ENCODE data around the gene SETBP1. TPM values are rescaled to one million over a fixed set of nuclear protein-coding genes. Genes with fewer than 3 reads are reported as not detected.
A peak's percentile ranks its signal among the peaks of the same experiment; 100 is the strongest.

SETBP1 gene
- total RNA-seq (ENCODE audit: insufficient read depth, low replicate concordance) = 34.4 TPM

DNA sequence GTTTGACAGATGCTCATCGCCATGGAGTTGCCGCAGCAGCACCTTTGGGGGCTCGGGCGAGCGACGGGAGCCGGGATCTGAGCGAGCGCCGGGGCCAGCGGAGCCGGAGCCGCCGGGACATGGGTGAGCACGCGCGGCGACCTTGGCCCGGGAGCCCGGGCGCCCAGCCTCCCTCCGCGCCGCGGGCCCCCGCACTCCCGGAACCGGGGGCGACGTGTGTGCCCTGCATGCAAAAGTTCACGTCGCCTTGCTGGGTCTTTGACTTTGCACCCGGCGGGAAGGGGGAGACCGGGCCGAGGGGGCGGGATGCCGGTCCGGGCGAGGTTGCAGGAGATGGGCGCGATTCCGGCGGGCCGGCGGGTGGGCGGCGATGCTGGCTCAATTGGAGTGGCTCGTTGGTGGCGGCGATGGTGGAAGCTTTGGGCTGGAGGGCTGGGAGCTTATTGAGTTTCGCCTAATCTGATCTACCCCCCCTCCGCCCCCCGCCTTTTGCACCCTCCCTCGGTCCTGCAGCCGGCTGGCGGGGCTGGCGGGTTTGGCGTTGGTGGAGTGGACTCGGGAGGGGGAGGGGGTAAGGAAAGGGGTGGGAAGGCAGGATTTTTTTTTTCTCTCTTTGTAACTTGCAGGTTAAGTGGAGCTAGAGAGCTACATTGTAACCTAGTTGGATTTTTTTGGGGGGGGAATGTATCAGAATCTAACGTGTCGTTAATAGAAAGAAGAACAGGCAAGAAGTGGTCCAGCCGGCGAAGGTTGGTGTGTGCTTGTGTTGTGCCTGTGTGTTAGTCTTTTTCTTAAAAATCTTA, at the start of gene SETBP1:
SETBP1 (plus strand) TSS at position 616 of the 803 bp plus-strand sequence. CDS start 20,459 bp downstream, outside the sequence.
- peak; percentile 81 for DNase-seq (ENCODE audit: low spot score)

- DNase-seq (ENCODE audit: low spot score) = no peak
Observed at GRCh38 chr18:44632469-44633145, 48.1 kb upstream of the SETBP1 start.

DNA sequence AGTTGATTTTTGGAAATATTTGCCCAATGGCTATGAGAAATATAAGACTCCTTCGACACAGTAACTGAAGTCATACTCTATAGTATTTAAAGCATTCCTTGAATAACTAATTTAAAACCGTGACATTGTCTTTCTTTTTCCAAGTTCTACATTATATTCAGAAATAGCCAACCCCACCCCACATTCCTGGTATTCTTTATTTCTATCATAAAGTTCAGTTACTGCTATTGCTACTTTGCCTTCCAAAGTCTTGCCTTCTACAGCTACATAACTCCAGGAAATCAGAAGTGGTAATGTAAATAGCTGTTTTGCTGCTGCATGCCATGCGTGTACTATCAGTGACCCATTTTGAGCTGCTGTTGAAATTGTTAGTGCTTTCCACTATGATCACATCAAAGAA, 45.1 kb upstream of the SETBP1 start:
- DNase-seq (ENCODE audit: low spot score) = no peak

- no peak for DNase-seq (ENCODE audit: low spot score)
Observed at GRCh38 chr18:44636241-44636640, 44.4 kb upstream of the SETBP1 start.

GRCh38 chr18:44637210-44638033, 43.3 kb upstream of the SETBP1 start:
- DNase-seq (ENCODE audit: low spot score) = peak; percentile 27

DNA sequence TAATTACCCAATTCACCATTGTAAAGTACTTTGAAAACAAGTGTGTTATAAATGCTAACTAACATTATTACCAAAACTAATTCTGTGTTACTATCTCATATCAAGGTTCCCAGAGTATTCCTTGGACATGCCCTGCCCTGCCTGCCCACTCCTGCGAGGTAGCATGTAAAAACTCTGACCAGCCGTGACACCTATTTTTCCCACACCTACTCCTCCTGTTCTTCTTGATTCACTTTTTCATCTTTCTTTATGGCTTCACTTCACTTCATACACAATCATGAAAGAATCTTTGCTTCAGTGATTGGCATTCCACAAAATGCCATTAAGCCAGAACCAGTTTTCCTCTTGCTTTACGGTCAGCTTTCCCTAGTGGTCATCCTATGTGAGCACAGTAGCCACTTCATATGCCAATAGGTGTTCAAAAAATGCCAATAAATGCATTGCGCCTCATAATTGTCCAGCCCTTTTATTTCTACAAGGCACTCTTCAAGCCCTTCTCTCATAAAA, 42.6 kb upstream of the SETBP1 start:
- DNase-seq (ENCODE audit: low spot score) = no peak

DNA sequence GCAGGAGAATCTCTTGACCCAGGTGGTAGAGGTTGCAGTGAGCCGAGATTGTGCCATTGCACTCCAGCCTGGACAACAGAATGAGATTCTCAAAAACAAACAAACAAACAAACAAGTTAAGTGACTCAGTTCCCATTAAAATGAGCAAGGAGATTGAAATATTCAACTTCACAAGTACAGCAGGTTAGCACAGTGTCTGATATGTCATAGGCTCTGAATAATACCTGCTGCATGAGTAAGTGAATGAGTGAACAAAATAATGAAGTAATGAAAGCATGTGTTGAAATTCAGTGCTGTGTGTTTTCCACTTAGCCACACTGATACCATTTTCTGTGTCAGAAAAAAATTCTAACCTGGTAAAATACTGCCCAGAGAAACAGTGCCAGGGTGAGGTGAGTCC, 41.9 kb upstream of the SETBP1 start:
- DNase-seq (ENCODE audit: low spot score) = no peak

GRCh38 chr18:44643004-44643403, 37.7 kb upstream of the SETBP1 start:
- DNase-seq (ENCODE audit: low spot score) = no peak

DNA sequence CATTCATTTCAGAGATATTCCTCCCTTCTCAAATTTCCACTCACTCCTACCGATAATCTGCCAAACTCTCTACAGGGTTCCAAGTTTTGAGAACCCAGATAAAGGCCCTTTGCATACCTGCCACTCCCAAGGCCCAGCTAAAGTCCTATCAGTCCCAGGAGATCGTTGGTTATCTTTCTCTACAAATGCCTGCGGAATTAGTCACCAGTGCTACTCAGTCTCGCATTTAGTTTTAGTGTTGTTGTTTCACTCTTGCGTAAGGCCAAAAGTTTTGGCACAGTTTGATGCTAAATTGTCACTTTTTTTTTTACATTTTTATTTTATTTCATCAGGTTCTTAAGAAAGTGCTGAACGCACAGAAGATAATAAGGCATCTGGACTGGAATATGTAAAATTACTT, 29.2 kb upstream of the SETBP1 start:
- peak; percentile 89 for DNase-seq (ENCODE audit: low spot score)

- peak; percentile 40 for DNase-seq (ENCODE audit: low spot score)
Observed at GRCh38 chr18:44651918-44652572, 28.6 kb upstream of the SETBP1 start.

- peak; percentile 56 for DNase-seq (ENCODE audit: low spot score)
Observed at GRCh38 chr18:44652722-44653121, 28.0 kb upstream of the SETBP1 start.

DNA sequence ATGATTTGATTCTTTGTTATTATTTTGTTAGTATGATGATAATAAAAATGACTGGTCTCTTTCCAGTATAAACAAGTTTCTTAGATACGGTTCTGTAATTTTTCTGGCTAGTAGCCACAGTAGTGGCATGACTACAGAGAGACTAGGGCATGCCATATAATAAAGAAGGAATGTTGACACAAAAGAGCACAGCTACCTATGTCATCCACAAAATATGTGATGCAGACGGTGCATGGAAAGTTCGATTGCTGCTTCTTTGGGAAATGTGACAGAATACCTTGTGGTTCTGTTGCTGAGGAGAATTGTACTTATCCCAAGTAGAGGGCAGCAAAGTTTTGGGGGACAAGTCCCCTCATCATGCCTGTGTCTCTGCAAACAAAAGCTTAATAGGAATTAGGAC, 26.1 kb upstream of the SETBP1 start:
- peak; percentile 30 for DNase-seq (ENCODE audit: low spot score)

DNA sequence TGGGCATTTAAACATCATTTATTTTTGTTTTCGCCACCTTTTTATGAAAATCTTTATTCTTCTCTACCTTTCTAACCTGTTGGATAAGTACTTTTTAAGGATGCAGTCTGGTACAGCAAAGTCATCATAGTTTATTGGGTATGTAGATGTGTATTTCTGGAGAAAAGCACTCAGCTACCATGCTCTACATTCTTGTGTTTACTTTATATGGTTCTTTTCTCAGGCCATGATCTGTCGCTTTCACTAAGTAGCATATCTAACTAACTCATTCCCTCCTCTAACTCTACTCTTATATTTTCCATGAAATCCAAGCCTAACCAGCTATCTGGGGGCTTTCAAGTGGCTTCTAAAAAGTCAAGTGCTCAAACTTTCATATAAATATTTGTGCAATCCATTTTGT, 25.3 kb upstream of the SETBP1 start:
- DNase-seq (ENCODE audit: low spot score) = no peak

DNA sequence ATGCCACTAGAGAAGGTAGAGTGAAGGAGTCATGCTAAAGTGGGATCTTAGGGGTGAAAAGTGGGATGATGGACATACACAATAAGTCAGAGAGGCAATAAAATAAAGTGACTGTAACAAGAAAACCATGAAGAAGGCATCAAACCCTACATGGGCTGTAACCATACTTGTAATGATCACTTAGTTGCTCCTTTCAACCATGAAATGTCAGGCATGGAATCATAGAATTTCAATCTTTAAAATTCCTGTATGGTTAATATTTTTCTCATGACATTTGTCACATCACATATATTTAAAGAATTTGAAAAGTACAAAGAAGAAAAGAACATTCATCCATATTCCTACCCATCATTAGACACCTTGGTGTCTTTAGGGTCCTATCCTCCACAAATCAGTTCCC, 20.9 kb upstream of the SETBP1 start:
- no peak for DNase-seq (ENCODE audit: low spot score)

- no peak for DNase-seq (ENCODE audit: low spot score)
Observed at GRCh38 chr18:44668270-44668975, 12.3 kb upstream of the SETBP1 start.

DNA sequence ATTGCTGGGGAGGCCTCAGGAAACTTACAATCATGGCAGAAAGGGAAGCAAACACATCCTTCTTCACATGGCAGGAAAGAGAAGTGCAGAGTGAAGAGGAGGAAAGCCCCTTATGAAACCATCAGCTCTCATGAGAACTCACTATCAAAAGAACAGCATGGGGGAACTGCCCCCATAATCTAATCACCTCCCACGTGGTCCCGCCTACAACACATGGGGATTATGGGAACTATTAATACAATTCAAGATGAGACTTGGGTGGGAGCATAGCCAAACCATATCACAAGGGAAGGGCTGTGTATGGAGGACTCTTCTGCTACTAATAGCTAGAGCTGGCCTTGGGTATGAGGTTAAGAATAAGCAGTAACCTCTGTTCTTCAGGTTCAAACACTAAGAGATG, 8.8 kb upstream of the SETBP1 start:
- no peak for DNase-seq (ENCODE audit: low spot score)

DNA sequence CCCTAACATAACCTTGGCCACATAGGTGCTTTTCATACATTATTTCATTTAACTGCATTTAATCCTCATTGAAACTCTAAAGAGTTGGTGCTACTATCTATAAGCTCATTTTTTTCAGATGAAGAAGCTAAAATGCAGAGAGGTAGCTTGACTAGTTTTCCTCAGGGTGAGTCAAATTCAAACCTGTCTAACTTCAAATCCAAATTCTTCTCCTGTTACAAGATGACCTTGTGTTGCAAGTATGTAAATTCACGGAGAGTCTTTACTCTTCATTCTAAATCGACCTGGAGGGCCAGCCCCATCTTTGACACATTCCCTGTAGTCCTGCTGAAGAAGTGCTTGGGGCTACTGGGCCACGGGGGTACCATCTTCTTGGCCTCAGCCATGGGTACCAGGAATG, 8.2 kb upstream of the SETBP1 start:
- peak; percentile 38 for DNase-seq (ENCODE audit: low spot score)

GRCh38 chr18:44673256-44673880, 7.3 kb upstream of the SETBP1 start:
- DNase-seq (ENCODE audit: low spot score) = no peak

- no peak for DNase-seq (ENCODE audit: low spot score)
Observed at GRCh38 chr18:44677933-44678332, 2.8 kb upstream of the SETBP1 start.

DNA sequence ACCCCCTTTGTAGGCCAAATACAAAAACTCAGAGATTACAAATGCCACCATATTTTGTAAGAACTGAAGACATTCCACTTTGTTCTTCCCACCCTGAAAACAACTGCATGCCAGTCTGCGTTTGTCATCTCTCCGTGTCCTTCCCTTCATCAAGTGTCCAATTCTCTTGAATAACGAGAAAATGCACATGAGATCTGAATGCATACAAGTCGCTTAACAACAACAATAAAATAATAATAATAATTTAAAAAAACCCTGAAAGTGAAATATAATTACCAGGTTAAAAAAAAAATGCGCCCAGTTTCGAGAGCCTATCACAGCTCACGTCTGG, 2.0 kb upstream of the SETBP1 start:
- DNase-seq (ENCODE audit: low spot score) = no peak
